ENCODE measurements around the gene FLOT1.

The FLOT1 gene

GRCh38 chr6:30705620-30706019 is 36.9 kb downstream of the FLOT1 start:
- H3K4me3 ChIP-seq (ENCODE audit: low read depth, low read length): no peak overlapping the region

GRCh38 chr6:30703821-30704220 is 38.7 kb downstream of the FLOT1 start:
- H3K4me3 ChIP-seq (ENCODE audit: low read depth, low read length): no peak overlapping the region

GRCh38 chr6:30703011-30703410 is 39.5 kb downstream of the FLOT1 start:
- H3K4me3 ChIP-seq (ENCODE audit: low read depth, low read length): no peak overlapping the region

- no peak overlapping the region for H3K4me3 ChIP-seq (ENCODE audit: low read depth, low read length)
Measured at GRCh38 chr6:30700340-30700739, 42.1 kb downstream of the FLOT1 start.

GRCh38 chr6:30696432-30696831 is 46.1 kb downstream of the FLOT1 start:
- no peak overlapping the region for H3K4me3 ChIP-seq (ENCODE audit: low read depth, low read length)

GRCh38 chr6:30691208-30691847 is 51.2 kb downstream of the FLOT1 start:
- H3K4me3 ChIP-seq (ENCODE audit: low read depth, low read length): peak overlapping the region; percentile 72

- H3K4me3 ChIP-seq (ENCODE audit: low read depth, low read length): peak within 1 kb of the TSS; percentile 72
Measured at GRCh38 chr6:30690403-30691207, 51.9 kb downstream of the FLOT1 start, which contains the start of gene NRM. TSS of gene NRM (minus strand) at chr6:30690984. CDS start at chr6:30690974, 10 bp downstream.

- peak overlapping the region; percentile 72 for H3K4me3 ChIP-seq (ENCODE audit: low read depth, low read length)
Measured at GRCh38 chr6:30689985-30690384, 52.5 kb downstream of the FLOT1 start.

- no peak overlapping the region for H3K4me3 ChIP-seq (ENCODE audit: low read depth, low read length)
Measured at GRCh38 chr6:30689022-30689865, 53.2 kb downstream of the FLOT1 start.

GRCh38 chr6:30688569-30688968 is 53.9 kb downstream of the FLOT1 start:
- H3K4me3 ChIP-seq (ENCODE audit: low read depth, low read length): no peak overlapping the region

- H3K4me3 ChIP-seq (ENCODE audit: low read depth, low read length): peak overlapping the region; percentile 78
Measured at GRCh38 chr6:30687659-30688431, 54.6 kb downstream of the FLOT1 start.

- peak overlapping the region; percentile 78 for H3K4me3 ChIP-seq (ENCODE audit: low read depth, low read length)
Measured at GRCh38 chr6:30686908-30687658, 55.4 kb downstream of the FLOT1 start.

- H3K4me3 ChIP-seq (ENCODE audit: low read depth, low read length): peak within 1 kb of the TSS; percentile 78
Measured at GRCh38 chr6:30686009-30686907, 56.2 kb downstream of the FLOT1 start, which contains the start of gene PPP1R18. TSS of gene PPP1R18 (minus strand) at chr6:30686645. CDS start at chr6:30686018, 627 bp downstream.

- H3K4me3 ChIP-seq (ENCODE audit: low read depth, low read length): no peak overlapping the region
Measured at GRCh38 chr6:30685157-30686008, 57.1 kb downstream of the FLOT1 start.

- no peak overlapping the region for H3K4me3 ChIP-seq (ENCODE audit: low read depth, low read length)
Measured at GRCh38 chr6:30684386-30685156, 57.9 kb downstream of the FLOT1 start.

- H3K4me3 ChIP-seq (ENCODE audit: low read depth, low read length): no peak overlapping the region
Measured at GRCh38 chr6:30683980-30684338, 58.5 kb downstream of the FLOT1 start.

Measured in iPS-11a (cell line).